Coronary artery (tissue), 2 donors: ENCODE data around the gene DHX40.
"Not testable (repeated sequence)": the region's sequence is repeated elsewhere in the genome, so short reads cannot be mapped to it uniquely, and the experiment has no call there.

Experiments used
- DNase-seq: peaks from one replicate; pipeline ENCODE4 v3.0.0-alpha.2; 2017; ENCODE audit warnings: low spot score
- H3K27ac ChIP-seq, 2 donors: fragments of 200-600 bp; sonication (generic); one replicate each; pipeline ENCODE4 v1.5.1; 2016 to 2019
- H3K4me3 ChIP-seq: fragments of 200-600 bp; sonication (generic); 2 replicates; pipeline ENCODE4 v1.5.1; 2016; ENCODE audit warnings: mild to moderate bottlenecking, moderate library complexity
- CTCF ChIP-seq: fragments of 200-600 bp; sonication (generic); IDR thresholded peaks from one replicate; pipeline ENCODE4 v1.5.1; 2019; ENCODE audit warnings: antibody characterized with exemption

Gene DHX40

GRCh38 chr17:59649886-59650285 is 84.5 kb downstream of the DHX40 start:
- no peak for TF ChIP-seq CTCF
- Histone ChIP-seq H3K27ac (no peak overlapping the region), H3K4me3 (no peak overlapping the region)
- DNase-seq: no peak

GRCh38 chr17:59650642-59651041 is 85.2 kb downstream of the DHX40 start:
- DNase-seq: no peak
- no peak for TF ChIP-seq CTCF
- no peak overlapping the region for H3K4me3 ChIP-seq
- H3K27ac ChIP-seq: no peak overlapping the region

GRCh38 chr17:59651346-59651745 is 85.9 kb downstream of the DHX40 start:
- Histone ChIP-seq H3K4me3 (no peak overlapping the region), H3K27ac (no peak overlapping the region)
- DNase-seq: no peak
- no peak for TF ChIP-seq CTCF

GRCh38 chr17:59652119-59652518 is 86.7 kb downstream of the DHX40 start:
- no peak overlapping the region for H3K27ac ChIP-seq
- no peak for TF ChIP-seq CTCF
- H3K4me3 ChIP-seq: no peak overlapping the region
- DNase-seq: no peak

GRCh38 chr17:59656624-59657023 is 91.2 kb downstream of the DHX40 start:
- H3K27ac ChIP-seq, H3K4me3 ChIP-seq, DNase-seq: not testable (repeated sequence)
